Measurements from ENCODE around the gene SPON1.

- TF ChIP-seq, protein P1, sequence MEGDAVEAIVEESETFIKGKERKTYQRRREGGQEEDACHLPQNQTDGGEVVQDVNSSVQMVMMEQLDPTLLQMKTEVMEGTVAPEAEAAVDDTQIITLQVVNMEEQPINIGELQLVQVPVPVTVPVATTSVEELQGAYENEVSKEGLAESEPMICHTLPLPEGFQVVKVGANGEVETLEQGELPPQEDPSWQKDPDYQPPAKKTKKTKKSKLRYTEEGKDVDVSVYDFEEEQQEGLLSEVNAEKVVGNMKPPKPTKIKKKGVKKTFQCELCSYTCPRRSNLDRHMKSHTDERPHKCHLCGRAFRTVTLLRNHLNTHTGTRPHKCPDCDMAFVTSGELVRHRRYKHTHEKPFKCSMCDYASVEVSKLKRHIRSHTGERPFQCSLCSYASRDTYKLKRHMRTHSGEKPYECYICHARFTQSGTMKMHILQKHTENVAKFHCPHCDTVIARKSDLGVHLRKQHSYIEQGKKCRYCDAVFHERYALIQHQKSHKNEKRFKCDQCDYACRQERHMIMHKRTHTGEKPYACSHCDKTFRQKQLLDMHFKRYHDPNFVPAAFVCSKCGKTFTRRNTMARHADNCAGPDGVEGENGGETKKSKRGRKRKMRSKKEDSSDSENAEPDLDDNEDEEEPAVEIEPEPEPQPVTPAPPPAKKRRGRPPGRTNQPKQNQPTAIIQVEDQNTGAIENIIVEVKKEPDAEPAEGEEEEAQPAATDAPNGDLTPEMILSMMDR (conservative IDR thresholded peaks at IDR 0.05; ENCODE audit: low read depth in 2 of 2) = no peak
- TF ChIP-seq EZH2phosphoT487 (IDR thresholded peaks at IDR 0.05; ENCODE audit: unreplicated experiment) = no peak
- TF ChIP-seq, protein P2, sequence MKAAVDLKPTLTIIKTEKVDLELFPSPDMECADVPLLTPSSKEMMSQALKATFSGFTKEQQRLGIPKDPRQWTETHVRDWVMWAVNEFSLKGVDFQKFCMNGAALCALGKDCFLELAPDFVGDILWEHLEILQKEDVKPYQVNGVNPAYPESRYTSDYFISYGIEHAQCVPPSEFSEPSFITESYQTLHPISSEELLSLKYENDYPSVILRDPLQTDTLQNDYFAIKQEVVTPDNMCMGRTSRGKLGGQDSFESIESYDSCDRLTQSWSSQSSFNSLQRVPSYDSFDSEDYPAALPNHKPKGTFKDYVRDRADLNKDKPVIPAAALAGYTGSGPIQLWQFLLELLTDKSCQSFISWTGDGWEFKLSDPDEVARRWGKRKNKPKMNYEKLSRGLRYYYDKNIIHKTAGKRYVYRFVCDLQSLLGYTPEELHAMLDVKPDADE (IDR thresholded peaks at IDR 0.05) = no peak
- no peak for TF ChIP-seq ZNF331 (CRISPR knock-in tag; IDR thresholded peaks at IDR 0.05; ENCODE audit: low read depth)
- TF ChIP-seq, protein P3, sequence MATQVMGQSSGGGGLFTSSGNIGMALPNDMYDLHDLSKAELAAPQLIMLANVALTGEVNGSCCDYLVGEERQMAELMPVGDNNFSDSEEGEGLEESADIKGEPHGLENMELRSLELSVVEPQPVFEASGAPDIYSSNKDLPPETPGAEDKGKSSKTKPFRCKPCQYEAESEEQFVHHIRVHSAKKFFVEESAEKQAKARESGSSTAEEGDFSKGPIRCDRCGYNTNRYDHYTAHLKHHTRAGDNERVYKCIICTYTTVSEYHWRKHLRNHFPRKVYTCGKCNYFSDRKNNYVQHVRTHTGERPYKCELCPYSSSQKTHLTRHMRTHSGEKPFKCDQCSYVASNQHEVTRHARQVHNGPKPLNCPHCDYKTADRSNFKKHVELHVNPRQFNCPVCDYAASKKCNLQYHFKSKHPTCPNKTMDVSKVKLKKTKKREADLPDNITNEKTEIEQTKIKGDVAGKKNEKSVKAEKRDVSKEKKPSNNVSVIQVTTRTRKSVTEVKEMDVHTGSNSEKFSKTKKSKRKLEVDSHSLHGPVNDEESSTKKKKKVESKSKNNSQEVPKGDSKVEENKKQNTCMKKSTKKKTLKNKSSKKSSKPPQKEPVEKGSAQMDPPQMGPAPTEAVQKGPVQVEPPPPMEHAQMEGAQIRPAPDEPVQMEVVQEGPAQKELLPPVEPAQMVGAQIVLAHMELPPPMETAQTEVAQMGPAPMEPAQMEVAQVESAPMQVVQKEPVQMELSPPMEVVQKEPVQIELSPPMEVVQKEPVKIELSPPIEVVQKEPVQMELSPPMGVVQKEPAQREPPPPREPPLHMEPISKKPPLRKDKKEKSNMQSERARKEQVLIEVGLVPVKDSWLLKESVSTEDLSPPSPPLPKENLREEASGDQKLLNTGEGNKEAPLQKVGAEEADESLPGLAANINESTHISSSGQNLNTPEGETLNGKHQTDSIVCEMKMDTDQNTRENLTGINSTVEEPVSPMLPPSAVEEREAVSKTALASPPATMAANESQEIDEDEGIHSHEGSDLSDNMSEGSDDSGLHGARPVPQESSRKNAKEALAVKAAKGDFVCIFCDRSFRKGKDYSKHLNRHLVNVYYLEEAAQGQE (IDR thresholded peaks at IDR 0.05; ENCODE audit: unreplicated experiment) = no peak
- TF ChIP-seq POLR2AphosphoS5 (IDR thresholded peaks at IDR 0.05; ENCODE audit: low read depth) = no peak
- TF ChIP-seq EZH2 (IDR thresholded peaks at IDR 0.05; ENCODE audit: low read depth, unreplicated experiment) = no peak
- TF ChIP-seq CREB1 (CRISPR knock-in tag; IDR thresholded peaks at IDR 0.05; ENCODE audit: low read depth) = no peak
Observed at GRCh38 chr11:14137284-14137683, 174.8 kb downstream of the SPON1 start.
